GM19239 (cell line): ENCODE measurements around the gene TPPP2.
A peak's percentile ranks its signal among the peaks of the same experiment; 100 is the strongest.

ENCODE experiments used
- DNase-seq: peaks from one replicate; pipeline ENCODE4 v3.0.0; 2011; ENCODE audit warnings: low spot score; ENCODE audit not compliant: insufficient read length
- FAIRE-seq: peaks from 2 replicates; lab custom pipeline; 2011; peaks lifted over from hg19 to GRCh38; lab: Jason Lieb, UNC

Gene TPPP2

GRCh38 chr14:21073921-21074320 is 43.9 kb downstream of the TPPP2 start:
- FAIRE-seq (no peak), DNase-seq (no peak)

GRCh38 chr14:21074398-21075272 is 44.6 kb downstream of the TPPP2 start:
- FAIRE-seq (no peak), DNase-seq (no peak)

DNA sequence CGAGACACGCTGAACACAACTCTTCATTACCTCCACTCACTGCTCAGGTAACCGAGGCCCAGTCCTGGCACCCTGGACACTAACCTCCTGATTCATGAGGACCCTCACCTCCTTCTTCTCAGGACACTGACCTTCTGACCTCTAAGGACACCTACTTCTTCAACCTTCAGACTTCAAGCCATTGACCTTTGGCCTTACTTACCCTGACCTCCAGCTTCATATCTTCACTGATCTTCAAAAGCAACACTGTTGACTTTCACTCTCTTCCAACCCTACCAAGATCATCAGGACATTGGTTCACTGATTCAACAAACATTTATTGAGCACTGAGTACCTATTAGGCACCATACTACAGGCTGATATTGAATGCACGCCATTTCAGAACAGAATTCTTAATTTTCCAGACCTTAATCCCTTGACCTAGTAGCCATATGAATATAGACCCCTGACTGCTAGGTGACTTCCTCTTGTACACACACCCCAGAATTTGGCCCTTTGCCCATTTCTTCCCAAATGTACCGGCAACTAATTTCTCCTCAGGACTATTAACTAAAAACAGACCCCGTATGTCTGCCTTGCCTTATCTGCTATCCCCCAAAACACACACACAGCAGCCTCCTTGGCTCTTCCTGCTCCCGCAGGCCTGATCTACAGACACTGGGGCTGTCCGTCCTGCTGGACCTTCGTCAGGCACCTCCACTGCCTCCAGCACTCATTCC is 45.9 kb downstream of the TPPP2 start:
- DNase-seq, result no peak
- FAIRE-seq, result no peak

GRCh38 chr14:21077672-21078071 is 47.7 kb downstream of the TPPP2 start:
- DNase-seq, result no peak
- FAIRE-seq, result no peak

- FAIRE-seq, result no peak
- DNase-seq, result peak; percentile 1
These were observed 48.3 kb downstream of the TPPP2 start for GRCh38 chr14:21078287-21078686.

- FAIRE-seq, result no peak
- DNase-seq, result no peak
These were observed 48.7 kb downstream of the TPPP2 start for GRCh38 chr14:21078726-21079125.

- DNase-seq (no peak), FAIRE-seq (no peak)
These were observed 51.6 kb downstream of the TPPP2 start for GRCh38 chr14:21081521-21082142.
